K562 treated with DMSO at 1 percent for 4 hours (cell line): ENCODE measurements around the gene SLC5A2. TPM values are rescaled to one million over a fixed set of nuclear protein-coding genes. Genes with fewer than 3 reads are reported as not detected.

Experiments
- total RNA-seq: library from RNA; unstranded; fragments of 300-600 nt; gene quantifications from 2 replicates; pipeline ENCODE4 v1.2.3, GENCODE V29; 2022; ENCODE audit not compliant: insufficient read depth

The SLC5A2 gene
- total RNA-seq, result 2.8 and 3.8 TPM in 2 replicates

GRCh38 chr16:31483081-31483480, at the start of gene SLC5A2:
Gene SLC5A2 (plus strand): TSS chr16:31483123. CDS start chr16:31483137, 14 bp downstream.

GRCh38 chr16:31458844-31459686, 23.9 kb upstream of the SLC5A2 start, which contains the start of gene ARMC5:
Gene ARMC5 (plus strand): TSS chr16:31459501. CDS start chr16:31459525, 24 bp downstream.

GRCh38 chr16:31471875-31472708, 10.8 kb upstream of the SLC5A2 start, which contains the start of gene TGFB1I1:
Gene TGFB1I1 (plus strand): TSS chr16:31472152. CDS start chr16:31472189, 37 bp downstream.

GRCh38 chr16:31507929-31508705, 25.2 kb downstream of the SLC5A2 start, which contains the start of gene RUSF1:
Gene RUSF1 (minus strand): TSS chr16:31508391. CDS start chr16:31508373, 18 bp downstream.

GRCh38 chr16:31527734-31528274, 44.9 kb downstream of the SLC5A2 start, which contains the start of gene AHSP:
Gene AHSP (plus strand): TSS chr16:31527900. CDS start chr16:31528140, 240 bp downstream.

Other genes starting within 250 kb of the SLC5A2 start
- gene ITGAM, start 223.1 kb upstream of the SLC5A2 start, total RNA-seq, result 2.3 and 6.3 TPM in 2 replicates
- gene ITGAX, start 127.9 kb upstream of the SLC5A2 start, total RNA-seq, result 0.74 and 0.84 TPM in 2 replicates
- not detected in 2 replicates for gene ITGAD, start 89.8 kb upstream of the SLC5A2 start, total RNA-seq
- gene COX6A2, start 54.8 kb upstream of the SLC5A2 start, total RNA-seq, result not detected in 2 replicates
- 0.50 TPM in 1 of 2 replicates, not detected in the other for gene ZNF843, start 40.3 kb upstream of the SLC5A2 start, total RNA-seq
- 12.8 and 17.6 TPM in 2 replicates for gene ARMC5, start 23.6 kb upstream of the SLC5A2 start, total RNA-seq
- 0.92 TPM in 1 of 2 replicates, not detected in the other for gene TGFB1I1, start 11.0 kb upstream of the SLC5A2 start, total RNA-seq
- gene RUSF1, start 25.3 kb downstream of the SLC5A2 start, total RNA-seq, result 51.3 and 70.1 TPM in 2 replicates
- gene AHSP, start 44.8 kb downstream of the SLC5A2 start, total RNA-seq, result 13.2 and 20.5 TPM in 2 replicates